BE2C (cell line): Measurements from ENCODE around the gene CLK4.

ENCODE experiments used
- DNase-seq: peaks from one replicate; pipeline ENCODE4 v3.0.0-alpha.2; 2020
- H3K27me3 ChIP-seq: fragments of 250-450 bp; sonication (Bioruptor Pico); 2 replicates; pipeline ENCODE4 v1.5.1; 2020; ENCODE audit warnings: mild to moderate bottlenecking
- H3K36me3 ChIP-seq: fragments of 250-450 bp; sonication (Bioruptor Pico); 2 replicates; pipeline ENCODE4 v1.5.1; 2020; ENCODE audit warnings: mild to moderate bottlenecking
- H3K4me1 ChIP-seq: fragments of 250-450 bp; sonication (Bioruptor Pico); 2 replicates; pipeline ENCODE4 v1.5.1; 2020
- H3K4me3 ChIP-seq: 2 replicates; pipeline ENCODE4 v1.5.1; 2011; ENCODE audit warnings: low read depth, low read length
- H3K9me3 ChIP-seq: fragments of 250-450 bp; sonication (Bioruptor Pico); 2 replicates; pipeline ENCODE4 v1.5.1; 2020
- CTCF ChIP-seq: IDR thresholded peaks from 2 replicates; pipeline ENCODE4 v1.5.1; 2012; ENCODE audit warnings: mild to moderate bottlenecking, low read depth, low read length

Gene CLK4

DNA sequence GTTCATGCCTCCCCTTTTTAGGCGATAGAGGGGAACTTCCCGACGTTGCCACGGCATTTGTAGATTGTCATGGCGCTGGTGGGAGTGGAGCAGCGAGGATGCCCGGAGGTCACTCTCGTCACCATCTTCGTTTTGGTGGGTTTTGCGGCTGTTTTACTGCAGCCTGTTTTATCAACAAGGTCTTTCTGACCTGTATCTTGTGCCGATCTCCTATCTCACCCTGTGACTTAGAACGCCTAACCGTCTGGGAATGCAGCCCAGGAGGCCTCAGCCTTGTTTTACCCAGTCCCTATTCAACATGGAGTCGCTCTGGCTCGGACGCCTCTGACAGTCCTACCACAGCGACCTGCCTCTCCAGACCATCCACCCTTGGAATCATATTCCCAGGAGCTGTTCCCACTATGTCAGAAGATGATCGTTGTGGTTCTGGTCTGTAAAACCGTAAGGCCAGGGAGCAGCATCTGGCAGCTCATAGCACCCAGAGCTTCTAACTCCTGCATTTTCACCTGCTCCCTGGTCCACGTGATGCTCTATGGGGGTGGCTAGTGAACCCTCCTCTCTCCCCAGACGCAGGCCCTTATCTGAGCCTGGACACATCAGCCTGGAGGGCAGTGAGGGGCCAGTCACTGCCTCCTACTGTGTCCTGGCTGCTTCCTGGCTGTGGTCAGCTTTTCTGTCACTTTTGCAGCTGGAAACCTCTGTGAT is 35.1 kb upstream of the CLK4 start:
- H3K4me1 ChIP-seq: no peaks in the 10 kb centered on the region
- no peak for DNase-seq
- no peak overlapping the region for H3K4me3 ChIP-seq
- no peaks in the 10 kb centered on the region for H3K9me3 ChIP-seq
- H3K36me3 ChIP-seq: no peaks in the 10 kb centered on the region
- no peak for TF ChIP-seq CTCF
- no peaks in the 10 kb centered on the region for H3K27me3 ChIP-seq

DNA sequence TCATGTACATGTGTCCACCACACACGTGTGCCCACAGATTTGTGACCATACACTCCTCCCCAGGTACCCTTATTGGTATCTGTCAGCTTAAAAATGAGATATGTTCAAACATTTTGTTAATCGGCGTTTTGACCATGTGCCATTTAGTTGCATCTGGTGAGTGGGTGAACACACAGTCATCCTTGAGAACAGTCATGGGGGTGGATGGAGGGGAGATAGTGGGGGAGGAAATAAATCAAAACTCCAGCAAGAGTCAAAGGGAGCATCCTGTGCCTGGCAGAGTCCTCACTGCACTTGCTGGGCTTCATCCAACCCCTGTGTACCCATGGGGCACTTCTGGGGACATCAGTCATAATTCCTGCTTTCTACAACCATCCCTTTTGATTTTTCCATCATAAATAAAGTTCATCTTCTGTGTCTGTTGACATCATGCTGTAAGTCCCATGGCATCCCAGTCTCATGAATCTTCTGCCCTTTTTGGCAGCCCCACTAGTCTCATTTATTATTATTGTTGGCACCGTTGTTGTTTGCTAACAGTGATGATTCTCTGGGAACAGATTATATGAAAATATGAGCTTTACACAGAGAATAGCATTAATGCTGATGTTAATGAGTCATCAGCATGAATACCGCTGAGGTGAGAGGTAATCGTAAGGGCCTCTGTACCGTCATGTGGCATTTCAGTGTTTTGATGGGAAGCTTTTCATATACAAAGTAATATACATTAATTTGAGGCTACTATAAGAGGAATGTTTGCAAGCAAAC is 24.4 kb upstream of the CLK4 start:
- H3K4me1 ChIP-seq: no peaks in the 10 kb centered on the region

GRCh38 chr5:178650214-178650613 is 23.4 kb upstream of the CLK4 start:
- H3K27me3 ChIP-seq: no peaks in the 10 kb centered on the region
- no peaks in the 10 kb centered on the region for H3K36me3 ChIP-seq
- no peaks in the 10 kb centered on the region; the same call in 1 of the 2 replicates for H3K9me3 ChIP-seq
- H3K4me1 ChIP-seq: no peaks in the 10 kb centered on the region
- no peak for DNase-seq
- H3K4me3 ChIP-seq: no peak overlapping the region
- no peak for TF ChIP-seq CTCF

More for the DNA sequence above, 24.4 kb upstream of the CLK4 start:
- Histone ChIP-seq H3K9me3 (no peaks in the 10 kb centered on the region; the same call in 1 of the 2 replicates), H3K4me3 (no peak overlapping the region), H3K27me3 (no peaks in the 10 kb centered on the region), H3K36me3 (no peaks in the 10 kb centered on the region)
- no peak for DNase-seq
- TF ChIP-seq CTCF: no peak

- DNase-seq: no peak
- Histone ChIP-seq H3K4me1 (no peaks in the 10 kb centered on the region), H3K27me3 (no peaks in the 10 kb centered on the region), H3K9me3 (no peaks in the 10 kb centered on the region; the same call in 1 of the 2 replicates), H3K36me3 (no peaks in the 10 kb centered on the region), H3K4me3 (no peak overlapping the region)
- no peak for TF ChIP-seq CTCF
Measured at GRCh38 chr5:178649580-178649979, 22.7 kb upstream of the CLK4 start.

DNA sequence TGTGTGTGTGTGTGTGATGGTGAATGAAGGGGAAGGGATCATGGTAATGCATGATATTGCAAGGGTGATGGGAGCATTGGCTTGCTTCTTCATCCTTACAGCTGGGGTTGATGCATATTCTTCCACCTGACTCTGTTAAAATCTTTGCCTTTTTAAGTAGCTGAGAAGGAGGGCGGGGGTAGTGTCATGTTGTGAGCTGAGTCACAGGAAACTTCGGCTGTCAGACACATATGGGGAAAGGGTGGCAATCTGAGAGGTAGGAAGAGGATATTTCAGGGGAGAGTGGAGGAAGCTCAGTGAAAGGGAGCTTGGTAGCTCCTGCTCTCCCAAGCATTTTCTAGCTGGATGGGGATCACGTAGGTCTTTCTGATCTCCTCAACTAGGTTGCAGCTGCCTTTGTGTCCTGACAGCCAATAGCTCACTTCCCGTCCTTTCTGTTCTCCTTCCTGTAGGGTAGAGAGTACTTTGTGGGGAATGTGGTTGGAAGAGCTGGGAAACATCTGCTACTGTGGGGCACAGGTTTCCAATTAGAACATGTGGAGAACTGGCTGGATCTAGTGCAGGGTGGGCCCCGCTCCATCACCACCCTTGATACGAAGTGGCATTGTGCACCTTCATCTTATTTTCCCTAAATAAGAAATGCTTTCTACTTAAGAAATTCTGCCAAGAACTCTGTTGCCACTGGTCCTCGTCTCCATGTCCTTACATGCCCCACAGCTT is 18.1 kb upstream of the CLK4 start:
- Histone ChIP-seq H3K9me3 (no peaks in the 10 kb centered on the region), H3K4me3 (no peak overlapping the region), H3K36me3 (no peaks in the 10 kb centered on the region), H3K27me3 (no peaks in the 10 kb centered on the region), H3K4me1 (peaks cover 10% of the 10 kb centered on the region)
- DNase-seq: no peak
- no peak for TF ChIP-seq CTCF
